ENCODE measurements around the gene CTSV.
"Not testable (repeated sequence)": the region's sequence is repeated elsewhere in the genome, so short reads cannot be mapped to it uniquely, and the experiment has no call there.

- TF ChIP-seq CTCF (conservative IDR thresholded peaks at IDR 0.05 in 1 of 2, IDR thresholded peaks at IDR 0.05 in 1 of 2; ENCODE audit: low read depth in 1 of 2, low read length in 2 of 2); EZH2 (IDR thresholded peaks at IDR 0.05; ENCODE audit: low read length, missing control alignments): not testable (repeated sequence)
These were observed 15.4 kb downstream of the CTSV start for GRCh38 chr9:97023505-97023904.
